C4-2B (cell line): ENCODE results near the gene TMEM260.

ENCODE experiments used
- CTCF ChIP-seq: fragments of 450-650 bp; conservative IDR thresholded peaks from 2 replicates; pipeline ENCODE4 v1.5.1; 2017; ENCODE audit warnings: mild to moderate bottlenecking
- ZFX ChIP-seq: fragments of 450-650 bp; IDR thresholded peaks from 2 replicates; pipeline ENCODE4 v1.6.1; 2017

GRCh38 chr14:56592746-56593544 is 13.3 kb downstream of the TMEM260 start:
- TF ChIP-seq CTCF (no peak), ZFX (no peak)
